ENCODE measurements around the gene COPZ1. TPM values are rescaled to one million over a fixed set of nuclear protein-coding genes. Genes with fewer than 3 reads are reported as not detected.
"Not testable (repeated sequence)": the region's sequence is repeated elsewhere in the genome, so short reads cannot be mapped to it uniquely, and the experiment has no call there.

Gene COPZ1
- total RNA-seq, 1 donor from 2014 or later, result 129 TPM

GRCh38 chr12:54306925-54307741, 17.8 kb upstream of the COPZ1 start:
- Histone ChIP-seq H3K9me3 (no peaks in the 10 kb centered on the region), H3K27ac (peak overlapping the region; percentile 34), H3K4me3 (no peak overlapping the region), H3K4me1 (peaks cover 40% of the 10 kb centered on the region), H3K36me3 (no peaks in the 10 kb centered on the region), H3K27me3 (ENCODE audit: low read depth) (no peaks in the 10 kb centered on the region)
- peak; percentile 92 to 95 for ATAC-seq
- intact Hi-C loops (cut with DNase I), result no loop called here
- TF ChIP-seq, protein P1, sequence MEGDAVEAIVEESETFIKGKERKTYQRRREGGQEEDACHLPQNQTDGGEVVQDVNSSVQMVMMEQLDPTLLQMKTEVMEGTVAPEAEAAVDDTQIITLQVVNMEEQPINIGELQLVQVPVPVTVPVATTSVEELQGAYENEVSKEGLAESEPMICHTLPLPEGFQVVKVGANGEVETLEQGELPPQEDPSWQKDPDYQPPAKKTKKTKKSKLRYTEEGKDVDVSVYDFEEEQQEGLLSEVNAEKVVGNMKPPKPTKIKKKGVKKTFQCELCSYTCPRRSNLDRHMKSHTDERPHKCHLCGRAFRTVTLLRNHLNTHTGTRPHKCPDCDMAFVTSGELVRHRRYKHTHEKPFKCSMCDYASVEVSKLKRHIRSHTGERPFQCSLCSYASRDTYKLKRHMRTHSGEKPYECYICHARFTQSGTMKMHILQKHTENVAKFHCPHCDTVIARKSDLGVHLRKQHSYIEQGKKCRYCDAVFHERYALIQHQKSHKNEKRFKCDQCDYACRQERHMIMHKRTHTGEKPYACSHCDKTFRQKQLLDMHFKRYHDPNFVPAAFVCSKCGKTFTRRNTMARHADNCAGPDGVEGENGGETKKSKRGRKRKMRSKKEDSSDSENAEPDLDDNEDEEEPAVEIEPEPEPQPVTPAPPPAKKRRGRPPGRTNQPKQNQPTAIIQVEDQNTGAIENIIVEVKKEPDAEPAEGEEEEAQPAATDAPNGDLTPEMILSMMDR (IDR thresholded peaks at IDR 0.05), result no peak
- DNase-seq, result peak; percentile 96

DNA sequence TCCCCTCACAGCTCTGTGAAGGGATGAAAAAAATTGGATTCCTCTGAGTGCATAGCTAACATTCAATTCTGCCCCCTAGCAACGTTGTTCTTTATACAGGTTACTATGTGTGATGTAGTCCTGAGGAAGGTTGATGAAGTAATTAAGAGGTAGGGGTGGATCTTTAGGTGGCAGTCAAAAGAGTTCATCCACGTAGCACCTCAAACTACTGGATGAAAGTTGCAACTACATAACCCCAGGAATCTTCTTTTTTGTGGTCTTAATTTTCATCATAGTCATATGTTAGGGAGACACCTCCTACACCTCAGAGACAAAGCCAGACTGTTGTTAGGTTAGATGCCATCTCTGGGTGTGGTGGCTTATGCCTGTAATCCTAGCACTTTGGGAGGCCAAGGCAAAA, 13.9 kb upstream of the COPZ1 start:
- H3K4me3 ChIP-seq, result no peak overlapping the region
- H3K27ac ChIP-seq, result no peak overlapping the region
- TF ChIP-seq, protein P1 (IDR thresholded peaks at IDR 0.05), result no peak
- ATAC-seq, result no peak
- intact Hi-C loops (cut with DNase I), result no loop called here
- no peaks in the 10 kb centered on the region for H3K36me3 ChIP-seq
- H3K4me1 ChIP-seq, result peaks cover 17% of the 10 kb centered on the region
- no peak for DNase-seq
- no peaks in the 10 kb centered on the region for H3K9me3 ChIP-seq
- H3K27me3 ChIP-seq (ENCODE audit: low read depth), result no peaks in the 10 kb centered on the region

- H3K36me3 ChIP-seq; H3K27ac ChIP-seq; ATAC-seq; H3K4me1 ChIP-seq; H3K9me3 ChIP-seq; intact Hi-C loops (cut with DNase I); DNase-seq; H3K27me3 ChIP-seq (ENCODE audit: low read depth); H3K4me3 ChIP-seq: not testable (repeated sequence)
Observed at GRCh38 chr12:54312309-54312708, 12.6 kb upstream of the COPZ1 start.

- ATAC-seq, result no peak
- Histone ChIP-seq H3K27me3 (ENCODE audit: low read depth) (no peaks in the 10 kb centered on the region), H3K9me3 (no peaks in the 10 kb centered on the region), H3K4me3 (no peak overlapping the region), H3K4me1 (peaks cover 14% of the 10 kb centered on the region), H3K27ac (no peak overlapping the region), H3K36me3 (no peaks in the 10 kb centered on the region)
- DNase-seq, result no peak
- intact Hi-C loops (cut with DNase I), result no loop called here
- TF ChIP-seq, protein P1 (IDR thresholded peaks at IDR 0.05), result no peak
Observed at GRCh38 chr12:54321363-54321762, 3.6 kb upstream of the COPZ1 start.

- H3K36me3 ChIP-seq, result peaks cover 12% of the 10 kb centered on the region
- ATAC-seq; H3K27me3 ChIP-seq (ENCODE audit: low read depth); DNase-seq; intact Hi-C loops (cut with DNase I); H3K9me3 ChIP-seq: not testable (repeated sequence)
- H3K4me1 ChIP-seq, result peaks cover 53% of the 10 kb centered on the region
- peak overlapping the region; percentile 91 for H3K27ac ChIP-seq
- H3K4me3 ChIP-seq, result peak overlapping the region; percentile 85
Observed at GRCh38 chr12:54325442-54326109, 645 bp downstream of the COPZ1 start.

DNA sequence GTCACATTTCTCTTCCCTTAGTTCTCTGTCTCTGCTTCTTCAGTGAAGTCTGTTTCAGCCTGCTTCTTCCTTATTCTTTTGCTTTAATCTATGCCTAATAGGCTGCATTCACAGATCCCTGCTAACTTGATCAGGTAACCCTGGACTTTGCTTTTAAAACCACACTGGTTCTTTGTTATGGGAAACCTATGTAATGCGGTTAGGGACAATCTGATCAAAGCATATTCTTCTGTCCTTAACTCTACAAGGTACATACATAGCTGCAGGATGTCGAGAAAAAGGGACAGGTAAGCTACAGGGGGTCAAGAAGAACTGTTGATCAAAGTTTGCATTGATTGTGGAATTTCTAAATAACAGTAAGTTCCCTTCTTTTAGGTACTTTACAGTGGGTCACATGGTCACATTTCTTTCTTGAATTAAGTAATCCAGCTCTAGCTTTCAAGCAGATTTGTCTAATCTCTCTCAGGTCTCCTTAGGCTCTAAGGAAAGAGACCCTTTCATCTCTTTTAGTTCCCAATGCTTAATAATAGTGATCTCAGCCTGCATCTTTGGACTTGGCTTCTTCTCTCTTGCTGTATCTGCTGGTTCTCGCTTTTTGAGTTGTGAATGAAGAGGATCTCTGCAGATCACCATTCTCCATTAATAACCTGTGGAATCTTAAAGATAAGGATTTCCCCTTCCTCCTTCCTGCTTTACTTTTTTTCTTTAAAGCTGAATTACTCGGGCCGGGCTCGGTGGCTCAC, 3.8 kb downstream of the COPZ1 start:
- Histone ChIP-seq H3K36me3 (peaks cover 16% of the 10 kb centered on the region), H3K4me1 (peaks cover 76% of the 10 kb centered on the region), H3K4me3 (no peak overlapping the region), H3K27ac (peak overlapping the region; percentile 20), H3K9me3 (no peaks in the 10 kb centered on the region), H3K27me3 (ENCODE audit: low read depth) (no peaks in the 10 kb centered on the region)
- ATAC-seq, result no peak
- intact Hi-C loops (cut with DNase I), result no loop called here
- TF ChIP-seq, protein P1 (IDR thresholded peaks at IDR 0.05), result no peak
- DNase-seq, result no peak
